DND-41 (cell line): ENCODE results near the gene C11orf24.

ENCODE experiments used
- EZH2 ChIP-seq: IDR thresholded peaks from 3 replicates; pipeline ENCODE4 v1.6.1; 2012; ENCODE audit warnings: borderline replicate concordance, low read depth, mild to moderate bottlenecking, moderate library complexity, low read length, inconsistent platforms; ENCODE audit not compliant: severe bottlenecking
- TF ChIP-seq, protein P1 (sequence below): IDR thresholded peaks from 2 replicates; pipeline ENCODE4 v1.5.1; 2012; ENCODE audit warnings: borderline replicate concordance, low read length, moderate library complexity, mild to moderate bottlenecking; ENCODE audit not compliant: poor library complexity, severe bottlenecking; ENCODE audit errors: extremely low read depth

DNA sequence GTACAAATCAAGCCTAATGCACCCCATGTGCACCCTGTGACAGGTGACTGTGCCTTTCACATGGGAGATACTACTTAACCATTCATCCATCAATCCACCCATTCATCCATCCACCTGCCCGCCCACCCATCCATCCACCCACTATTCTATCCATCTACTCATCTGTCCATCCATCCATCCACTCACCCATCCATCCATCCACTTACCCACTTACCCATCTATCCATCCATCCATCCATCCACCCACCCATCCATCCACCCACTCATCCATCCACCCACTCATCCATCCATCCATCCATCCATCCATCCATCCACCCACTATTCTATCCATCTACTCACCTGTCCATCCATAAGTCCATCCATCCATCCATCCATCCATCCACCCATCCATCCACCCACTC lies 7.5 kb downstream of the C11orf24 start:
- TF ChIP-seq, protein P1, sequence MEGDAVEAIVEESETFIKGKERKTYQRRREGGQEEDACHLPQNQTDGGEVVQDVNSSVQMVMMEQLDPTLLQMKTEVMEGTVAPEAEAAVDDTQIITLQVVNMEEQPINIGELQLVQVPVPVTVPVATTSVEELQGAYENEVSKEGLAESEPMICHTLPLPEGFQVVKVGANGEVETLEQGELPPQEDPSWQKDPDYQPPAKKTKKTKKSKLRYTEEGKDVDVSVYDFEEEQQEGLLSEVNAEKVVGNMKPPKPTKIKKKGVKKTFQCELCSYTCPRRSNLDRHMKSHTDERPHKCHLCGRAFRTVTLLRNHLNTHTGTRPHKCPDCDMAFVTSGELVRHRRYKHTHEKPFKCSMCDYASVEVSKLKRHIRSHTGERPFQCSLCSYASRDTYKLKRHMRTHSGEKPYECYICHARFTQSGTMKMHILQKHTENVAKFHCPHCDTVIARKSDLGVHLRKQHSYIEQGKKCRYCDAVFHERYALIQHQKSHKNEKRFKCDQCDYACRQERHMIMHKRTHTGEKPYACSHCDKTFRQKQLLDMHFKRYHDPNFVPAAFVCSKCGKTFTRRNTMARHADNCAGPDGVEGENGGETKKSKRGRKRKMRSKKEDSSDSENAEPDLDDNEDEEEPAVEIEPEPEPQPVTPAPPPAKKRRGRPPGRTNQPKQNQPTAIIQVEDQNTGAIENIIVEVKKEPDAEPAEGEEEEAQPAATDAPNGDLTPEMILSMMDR = no peak
- no peak for TF ChIP-seq EZH2
